ENCODE measurements around the gene PACSIN1.

Gene PACSIN1

GRCh38 chr6:34552620-34553019 is 86.7 kb downstream of the PACSIN1 start:
- TF ChIP-seq, protein P1, sequence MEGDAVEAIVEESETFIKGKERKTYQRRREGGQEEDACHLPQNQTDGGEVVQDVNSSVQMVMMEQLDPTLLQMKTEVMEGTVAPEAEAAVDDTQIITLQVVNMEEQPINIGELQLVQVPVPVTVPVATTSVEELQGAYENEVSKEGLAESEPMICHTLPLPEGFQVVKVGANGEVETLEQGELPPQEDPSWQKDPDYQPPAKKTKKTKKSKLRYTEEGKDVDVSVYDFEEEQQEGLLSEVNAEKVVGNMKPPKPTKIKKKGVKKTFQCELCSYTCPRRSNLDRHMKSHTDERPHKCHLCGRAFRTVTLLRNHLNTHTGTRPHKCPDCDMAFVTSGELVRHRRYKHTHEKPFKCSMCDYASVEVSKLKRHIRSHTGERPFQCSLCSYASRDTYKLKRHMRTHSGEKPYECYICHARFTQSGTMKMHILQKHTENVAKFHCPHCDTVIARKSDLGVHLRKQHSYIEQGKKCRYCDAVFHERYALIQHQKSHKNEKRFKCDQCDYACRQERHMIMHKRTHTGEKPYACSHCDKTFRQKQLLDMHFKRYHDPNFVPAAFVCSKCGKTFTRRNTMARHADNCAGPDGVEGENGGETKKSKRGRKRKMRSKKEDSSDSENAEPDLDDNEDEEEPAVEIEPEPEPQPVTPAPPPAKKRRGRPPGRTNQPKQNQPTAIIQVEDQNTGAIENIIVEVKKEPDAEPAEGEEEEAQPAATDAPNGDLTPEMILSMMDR (IDR thresholded peaks at IDR 0.05): no peak
- no peaks in the 10 kb centered on the region for H3K36me3 Mint-ChIP-seq (ENCODE audit: low read depth)
- H3K4me3 Mint-ChIP-seq: no peak overlapping the region
- peaks cover 53% of the 10 kb centered on the region for H3K4me1 Mint-ChIP-seq
- H3K9me3 Mint-ChIP-seq: peaks cover 3% of the 10 kb centered on the region
- no peak for DNase-seq
- H3K27me3 Mint-ChIP-seq (ENCODE audit: low read depth, poor library complexity): peaks cover 16% of the 10 kb centered on the region
- peak overlapping the region; percentile 74 for H3K27ac Mint-ChIP-seq

DNA sequence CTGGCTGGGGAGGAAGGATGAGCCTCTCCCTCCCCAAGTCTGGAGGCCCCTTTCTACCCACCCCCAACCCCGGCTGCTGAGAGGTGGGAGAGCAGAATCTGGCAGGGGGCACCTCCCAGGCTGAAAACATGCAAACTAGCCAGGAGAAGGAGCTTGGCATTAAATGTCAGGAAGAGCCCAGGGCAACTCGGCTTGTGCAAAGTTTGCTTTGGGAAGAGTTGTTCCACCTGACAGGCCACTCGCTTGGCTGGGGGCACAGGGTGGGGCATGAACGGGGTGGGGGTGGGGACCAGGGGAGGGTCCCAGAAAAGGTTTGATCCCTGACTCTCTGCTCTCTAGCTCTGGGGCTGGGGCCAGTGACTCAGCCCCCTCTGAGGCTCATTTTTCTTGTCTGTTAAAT is 87.3 kb downstream of the PACSIN1 start:
- H3K4me1 Mint-ChIP-seq: peaks cover 51% of the 10 kb centered on the region
- H3K27ac Mint-ChIP-seq: no peak overlapping the region
- peaks cover 16% of the 10 kb centered on the region for H3K27me3 Mint-ChIP-seq (ENCODE audit: low read depth, poor library complexity)
- no peak for DNase-seq
- H3K4me3 Mint-ChIP-seq: no peak overlapping the region
- H3K9me3 Mint-ChIP-seq: peaks cover 3% of the 10 kb centered on the region
- no peaks in the 10 kb centered on the region for H3K36me3 Mint-ChIP-seq (ENCODE audit: low read depth)
- TF ChIP-seq, protein P1 (IDR thresholded peaks at IDR 0.05): no peak

DNA sequence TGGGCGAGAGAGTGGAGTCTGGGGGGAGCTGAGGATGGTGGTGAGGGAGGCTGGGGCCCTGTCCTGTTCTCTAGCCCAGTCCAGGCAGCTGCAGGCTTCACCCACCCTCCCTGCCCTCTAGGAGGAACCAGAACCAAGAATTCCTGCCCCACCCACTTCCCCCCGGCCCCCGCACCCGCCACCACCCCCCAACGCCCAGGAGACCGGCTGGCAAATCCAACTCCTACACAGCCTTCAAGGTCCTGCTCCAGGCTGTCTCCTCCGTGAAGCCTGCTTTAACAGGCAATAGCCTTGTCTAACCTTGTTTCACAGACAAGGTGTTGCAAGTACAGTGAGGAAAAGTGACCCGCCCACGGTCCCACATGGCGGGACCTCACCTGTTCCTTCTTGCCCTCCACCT is 87.9 kb downstream of the PACSIN1 start:
- H3K27me3 Mint-ChIP-seq (ENCODE audit: low read depth, poor library complexity): peaks cover 13% of the 10 kb centered on the region
- peaks cover 3% of the 10 kb centered on the region for H3K9me3 Mint-ChIP-seq
- no peaks in the 10 kb centered on the region for H3K36me3 Mint-ChIP-seq (ENCODE audit: low read depth)
- TF ChIP-seq, protein P1 (IDR thresholded peaks at IDR 0.05): no peak
- no peak for DNase-seq
- H3K4me1 Mint-ChIP-seq: peaks cover 51% of the 10 kb centered on the region
- H3K4me3 Mint-ChIP-seq: peak overlapping the region; percentile 30
- H3K27ac Mint-ChIP-seq: peak overlapping the region; percentile 18

DNA sequence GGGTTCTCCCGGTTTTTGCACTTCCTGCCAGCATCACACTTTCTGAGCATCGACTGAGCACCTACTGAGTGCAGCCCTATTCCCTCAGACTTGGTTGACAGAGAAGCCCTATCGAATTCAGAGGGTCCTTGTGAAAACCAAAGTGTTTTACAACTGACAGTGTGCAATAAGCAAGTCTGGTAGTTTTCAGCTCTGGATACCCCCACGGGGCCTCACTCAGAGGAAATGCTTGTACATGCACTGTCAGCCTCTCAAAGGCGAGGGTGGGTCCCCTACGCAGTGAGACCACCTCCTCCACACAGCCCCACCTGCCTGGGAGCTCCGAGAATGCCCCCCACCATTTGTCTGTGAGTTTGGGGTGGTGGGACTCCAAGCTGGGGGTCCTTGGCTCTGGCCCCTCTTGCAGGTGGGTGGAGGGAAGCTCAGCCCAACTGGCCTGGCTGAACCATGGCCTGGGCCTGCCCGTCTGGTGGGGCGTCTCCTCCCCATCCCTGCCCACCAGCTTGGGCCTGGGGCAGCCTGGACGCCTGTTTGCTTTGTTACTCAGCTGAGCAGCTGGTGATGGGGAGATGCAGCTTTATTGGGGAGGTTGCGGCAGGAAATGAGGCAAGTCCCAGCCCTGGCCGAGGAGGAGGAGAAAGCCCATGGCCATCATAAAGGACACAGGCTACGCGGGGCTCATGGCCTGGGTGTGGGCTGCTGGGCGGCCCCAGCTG is 88.6 kb downstream of the PACSIN1 start:
- peak overlapping the region; percentile 30 for H3K4me3 Mint-ChIP-seq

DNA sequence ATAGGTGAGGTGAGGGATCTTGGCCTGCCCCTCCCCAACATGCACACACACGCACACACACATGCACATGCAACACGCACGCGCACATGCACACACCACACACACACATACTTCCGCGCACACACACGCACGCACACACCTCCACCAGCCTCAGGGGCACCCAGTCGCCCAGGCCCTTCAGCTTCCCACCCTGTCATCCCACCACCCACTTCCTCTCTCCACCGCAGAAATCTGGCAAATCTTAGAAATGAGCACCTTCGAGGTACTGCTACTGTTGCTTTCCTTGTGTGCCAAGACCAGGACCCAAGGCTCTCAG is 89.1 kb downstream of the PACSIN1 start:
- H3K27me3 Mint-ChIP-seq (ENCODE audit: low read depth, poor library complexity): peaks cover 12% of the 10 kb centered on the region
- no peak overlapping the region for H3K4me3 Mint-ChIP-seq

More for the DNA sequence above, 88.6 kb downstream of the PACSIN1 start:
- TF ChIP-seq, protein P1 (IDR thresholded peaks at IDR 0.05): no peak
- DNase-seq: no peak
- peak overlapping the region; percentile 18 for H3K27ac Mint-ChIP-seq
- peaks cover 3% of the 10 kb centered on the region for H3K9me3 Mint-ChIP-seq
- H3K36me3 Mint-ChIP-seq (ENCODE audit: low read depth): no peaks in the 10 kb centered on the region
- H3K27me3 Mint-ChIP-seq (ENCODE audit: low read depth, poor library complexity): peaks cover 13% of the 10 kb centered on the region
- peaks cover 51% of the 10 kb centered on the region for H3K4me1 Mint-ChIP-seq

More for the DNA sequence above, 89.1 kb downstream of the PACSIN1 start:
- Mint-ChIP-seq H3K36me3 (ENCODE audit: low read depth) (no peaks in the 10 kb centered on the region), H3K27ac (peak overlapping the region; percentile 68), H3K4me1 (peaks cover 56% of the 10 kb centered on the region), H3K9me3 (peaks cover 7% of the 10 kb centered on the region)
- no peak for DNase-seq
- TF ChIP-seq, protein P1 (IDR thresholded peaks at IDR 0.05): no peak

Data from nephron progenitor cell (in vitro differentiated cells).